ENCODE data around the gene DNMBP.
A peak's percentile ranks its signal among the peaks of the same experiment; 100 is the strongest.
"Not testable (repeated sequence)": the region's sequence is repeated elsewhere in the genome, so short reads cannot be mapped to it uniquely, and the experiment has no call there.

The DNMBP gene

GRCh38 chr10:99859585-99859984, 150.2 kb downstream of the DNMBP start:
- no peak for DNase-seq (ENCODE audit: low spot score)

- no peak for DNase-seq (ENCODE audit: low spot score)
Measured at GRCh38 chr10:99858849-99859248, 150.9 kb downstream of the DNMBP start.

DNA sequence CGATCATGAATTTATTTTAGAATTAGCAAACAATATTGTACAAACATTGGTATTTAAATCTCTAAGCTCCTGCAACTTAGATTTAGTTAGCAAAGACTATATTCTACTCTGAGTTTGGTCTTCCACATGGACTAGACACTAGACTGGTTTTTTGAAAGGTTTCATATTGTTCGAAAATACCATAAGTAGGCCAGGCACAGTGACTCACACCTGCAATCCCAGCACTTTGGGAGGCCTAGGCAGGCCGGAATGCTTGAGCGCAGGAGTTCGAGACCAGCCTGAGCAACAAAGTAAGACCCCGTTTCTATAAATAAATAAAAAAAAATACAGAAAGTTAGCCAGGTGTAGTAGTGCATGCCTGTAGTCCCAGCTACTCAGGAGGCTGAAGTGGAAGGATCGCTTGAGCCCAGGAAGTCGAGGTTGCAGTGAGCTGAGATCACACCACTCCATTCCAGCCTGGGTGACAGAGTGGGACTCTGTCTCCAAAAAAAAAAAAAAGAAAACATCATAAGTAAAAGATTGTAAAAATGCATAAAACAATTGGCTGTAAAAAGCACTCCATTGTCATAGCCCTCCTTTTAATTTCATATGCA, 154.2 kb downstream of the DNMBP start:
- no peak for DNase-seq (ENCODE audit: low spot score)

- DNase-seq (ENCODE audit: low spot score) = no peak
Measured at GRCh38 chr10:99854860-99855259, 154.9 kb downstream of the DNMBP start.

GRCh38 chr10:99853655-99854054, 156.1 kb downstream of the DNMBP start:
- DNase-seq (ENCODE audit: low spot score) = no peak

GRCh38 chr10:99852481-99853213, 157.1 kb downstream of the DNMBP start:
- no peak for DNase-seq (ENCODE audit: low spot score)

DNA sequence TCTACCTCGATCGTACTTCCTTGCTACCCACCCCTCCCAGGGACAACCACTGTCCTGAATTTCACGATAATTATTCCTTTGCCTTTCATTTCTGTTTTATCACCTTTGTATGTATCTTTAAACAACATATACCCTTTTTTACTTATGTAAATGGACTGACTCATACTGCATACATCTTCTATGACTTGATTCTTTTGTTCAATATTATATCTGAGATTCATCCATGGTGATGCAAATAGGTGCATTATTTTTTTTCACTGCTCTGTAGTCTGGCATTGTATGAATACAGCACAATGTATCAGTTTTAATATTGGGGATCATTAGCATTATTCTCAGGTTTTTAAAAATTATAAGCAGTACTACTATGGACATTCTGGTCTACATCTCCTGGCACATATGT, 157.9 kb downstream of the DNMBP start:
- no peak for DNase-seq (ENCODE audit: low spot score)

- DNase-seq (ENCODE audit: low spot score) = no peak
Measured at GRCh38 chr10:99850767-99851340, 158.9 kb downstream of the DNMBP start.

- no peak for DNase-seq (ENCODE audit: low spot score)
Measured at GRCh38 chr10:99850021-99850766, 159.6 kb downstream of the DNMBP start.

- no peak for DNase-seq (ENCODE audit: low spot score)
Measured at GRCh38 chr10:99849536-99849935, 160.2 kb downstream of the DNMBP start.

- no peak for DNase-seq (ENCODE audit: low spot score)
Measured at GRCh38 chr10:99849057-99849456, 160.7 kb downstream of the DNMBP start.

DNA sequence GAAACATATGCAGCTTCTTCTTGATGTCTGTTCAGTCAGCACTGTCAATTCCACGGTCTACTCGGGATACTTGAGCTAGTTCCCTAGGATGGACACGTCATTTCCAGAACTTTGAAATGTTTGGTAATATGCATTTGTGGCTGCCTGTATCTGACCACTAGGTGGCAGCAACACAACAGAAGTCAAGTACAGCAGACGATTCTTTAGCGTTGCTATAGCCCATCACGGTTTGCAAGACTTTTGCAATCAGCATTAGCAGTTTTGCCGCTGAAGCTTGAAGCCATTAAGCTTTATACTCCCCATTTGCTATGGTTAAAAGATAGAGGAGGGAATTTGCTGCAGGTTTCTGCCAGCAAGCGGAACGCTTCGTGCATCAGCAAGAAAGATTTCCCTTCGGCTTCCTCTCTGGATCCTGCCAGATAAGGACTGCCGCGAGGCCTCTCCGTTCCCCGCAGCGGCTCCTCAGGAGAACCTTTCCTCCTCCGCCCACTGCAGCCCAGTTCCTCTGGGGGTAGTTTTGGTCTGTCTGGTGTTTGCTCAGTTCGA, 163.8 kb downstream of the DNMBP start:
- DNase-seq (ENCODE audit: low spot score) = peak; percentile 81

GRCh38 chr10:99844433-99844955, 165.3 kb downstream of the DNMBP start:
- DNase-seq (ENCODE audit: low spot score) = no peak

- DNase-seq (ENCODE audit: low spot score) = no peak
Measured at GRCh38 chr10:99843310-99843709, 166.4 kb downstream of the DNMBP start.

GRCh38 chr10:99841746-99842145, 168.0 kb downstream of the DNMBP start:
- no peak for DNase-seq (ENCODE audit: low spot score)

- not testable (repeated sequence) for DNase-seq (ENCODE audit: low spot score)
Measured at GRCh38 chr10:99840859-99841258, 168.9 kb downstream of the DNMBP start.

DNA sequence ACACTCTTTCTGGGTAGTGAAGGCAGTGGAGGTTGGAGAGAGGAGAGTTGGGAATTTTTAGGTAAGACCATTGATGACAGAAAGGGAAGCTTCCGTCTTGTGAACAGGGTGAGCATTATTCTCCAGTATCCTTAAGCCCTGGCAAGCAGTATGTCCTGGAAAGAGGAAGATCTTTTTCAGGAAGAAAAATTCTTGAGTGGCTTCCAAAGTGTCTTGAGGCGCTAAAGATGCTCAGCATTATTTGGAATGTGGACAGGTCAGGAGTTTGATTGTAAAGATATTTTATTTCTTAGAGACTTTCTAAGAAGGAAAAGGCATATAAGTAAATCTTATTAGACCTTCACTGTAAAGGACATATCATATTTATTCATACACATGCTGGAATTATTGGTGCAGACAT, 173.0 kb downstream of the DNMBP start:
- DNase-seq (ENCODE audit: low spot score) = no peak

GRCh38 chr10:99835947-99836346, 173.8 kb downstream of the DNMBP start:
- no peak for DNase-seq (ENCODE audit: low spot score)

GRCh38 chr10:99834410-99834809, 175.3 kb downstream of the DNMBP start:
- DNase-seq (ENCODE audit: low spot score) = no peak

DNA sequence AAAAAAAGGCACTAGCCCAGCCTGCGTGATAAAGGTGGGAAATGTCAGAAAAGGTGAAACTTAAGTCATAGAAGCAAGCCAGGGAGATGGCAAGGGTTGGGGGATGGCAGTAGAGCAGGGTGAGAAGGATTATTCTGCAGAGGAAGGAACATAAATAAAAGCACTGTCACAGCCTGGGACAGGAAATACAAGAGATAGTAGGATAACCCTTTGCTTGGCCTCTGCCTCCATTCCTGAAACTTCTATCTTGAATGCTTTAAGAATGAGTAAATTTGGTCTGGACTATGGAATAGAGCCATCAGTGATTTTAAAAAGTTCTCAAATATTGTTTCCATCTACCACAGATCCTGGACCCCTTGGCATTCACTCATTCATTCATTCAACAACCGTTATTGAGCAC, 177.3 kb downstream of the DNMBP start:
- DNase-seq (ENCODE audit: low spot score) = no peak

DNA sequence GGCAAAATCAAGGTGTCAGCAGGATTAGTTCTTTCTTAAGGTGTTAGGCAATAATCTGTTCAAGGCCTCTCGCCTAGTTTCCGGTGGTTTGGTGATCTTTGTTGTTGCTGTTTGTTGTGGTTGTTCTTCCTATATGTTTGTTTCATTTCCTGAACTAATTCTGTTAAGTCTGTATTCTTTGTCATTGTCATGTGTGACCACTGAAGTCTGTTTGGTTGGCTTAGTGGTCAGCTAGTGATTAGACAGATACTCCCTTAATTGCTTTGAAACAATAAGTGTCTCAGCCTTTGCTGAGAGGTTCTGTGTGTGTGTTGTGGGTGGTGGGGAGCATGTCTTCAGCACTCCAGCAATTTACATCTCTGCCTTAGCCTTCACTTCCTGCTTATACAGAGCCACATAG, 181.3 kb downstream of the DNMBP start:
- DNase-seq (ENCODE audit: low spot score) = no peak

DNA sequence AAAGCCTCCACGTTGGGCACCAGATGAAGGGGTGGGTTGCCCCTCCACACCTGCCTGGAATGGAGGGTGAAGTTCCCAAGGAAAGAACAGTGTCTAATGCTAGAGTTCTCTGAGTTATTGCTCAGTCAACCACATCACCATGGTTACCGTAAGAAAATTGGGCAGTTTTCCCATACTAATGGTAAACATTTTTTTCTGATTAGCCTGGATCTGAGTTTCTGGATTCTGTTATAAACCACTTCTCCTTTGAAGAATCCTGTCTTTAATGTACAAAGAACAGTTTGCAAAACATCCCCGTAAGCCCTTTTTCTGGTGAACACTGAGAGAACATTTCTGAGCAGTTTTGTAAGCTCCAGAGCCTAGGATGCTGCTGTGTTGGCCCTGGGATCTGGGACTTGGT, 181.8 kb downstream of the DNMBP start:
- no peak for DNase-seq (ENCODE audit: low spot score)
